Urinary bladder (tissue), 4 donors: Measurements from ENCODE around the gene HPRT1. TPM values are rescaled to one million over a fixed set of nuclear protein-coding genes. Genes with fewer than 3 reads are reported as not detected.

Experiments
- DNase-seq: peaks from one replicate; pipeline ENCODE4 v3.0.0-alpha.2; 2015; ENCODE audit errors: extremely low spot score
- H3K27ac ChIP-seq: one replicate; pipeline ENCODE4 v1.5.1; 2013; ENCODE audit warnings: low read depth, mild to moderate bottlenecking, moderate library complexity
- H3K36me3 ChIP-seq: one replicate; pipeline ENCODE4 v1.6.1; 2013; ENCODE audit warnings: mild to moderate bottlenecking, moderate library complexity; ENCODE audit not compliant: insufficient read depth
- H3K4me1 ChIP-seq: one replicate; pipeline ENCODE4 v1.6.1; 2013; ENCODE audit warnings: mild to moderate bottlenecking, moderate library complexity; ENCODE audit not compliant: insufficient read depth
- H3K4me3 ChIP-seq: one replicate; pipeline ENCODE4 v1.5.1; 2013; ENCODE audit warnings: low read depth, low read length
- WGBS: extraction: QIAGEN DNeasy Blood & Tissue Kit; methylation state at CpG from one replicate; pipeline ENCODE4 v1.1.7; 2013; 5-methylcytosine and 5-hydroxymethylcytosine counted together
- polyA plus RNA-seq: library from polyadenylated mRNA; stranded (reverse); fragments of 200-250 nt; gene quantifications from one replicate; pipeline ENCODE4 v1.2.3, GENCODE V29; 2013
- total RNA-seq: library from RNA; depleted of rRNA; stranded (reverse); fragments of >200 nt; gene quantifications from one replicate; pipeline ENCODE4 v1.2.3, GENCODE V29; 2014
- donor health status: healthy with polysubstance abuse.
- donor health status: healthy.

The HPRT1 gene
- total and polyA plus RNA-seq, 2 donors, result 19.4 to 21.9 TPM

- 56% methylated on average over 2 of the region's 2 CpGs for WGBS
- no peaks in the 10 kb centered on the region for H3K36me3 ChIP-seq
- no peak overlapping the region for H3K4me3 ChIP-seq
- DNase-seq, result no peak
- H3K4me1 ChIP-seq, result no peaks in the 10 kb centered on the region
- H3K27ac ChIP-seq, result no peak overlapping the region
Measured at GRCh38 chrX:134501941-134502340, 42.0 kb downstream of the HPRT1 start.

- Histone ChIP-seq H3K36me3 (no peaks in the 10 kb centered on the region), H3K4me1 (no peaks in the 10 kb centered on the region), H3K4me3 (no peak overlapping the region), H3K27ac (no peak overlapping the region)
- no peak for DNase-seq
Measured at GRCh38 chrX:134502686-134503085, 42.7 kb downstream of the HPRT1 start.

GRCh38 chrX:134512566-134512965 lies 52.6 kb downstream of the HPRT1 start:
- Histone ChIP-seq H3K36me3 (no peaks in the 10 kb centered on the region), H3K27ac (no peak overlapping the region), H3K4me1 (no peaks in the 10 kb centered on the region), H3K4me3 (no peak overlapping the region)
- DNase-seq, result no peak
- 73% methylated on average over 9 of the region's 9 CpGs for WGBS

DNA sequence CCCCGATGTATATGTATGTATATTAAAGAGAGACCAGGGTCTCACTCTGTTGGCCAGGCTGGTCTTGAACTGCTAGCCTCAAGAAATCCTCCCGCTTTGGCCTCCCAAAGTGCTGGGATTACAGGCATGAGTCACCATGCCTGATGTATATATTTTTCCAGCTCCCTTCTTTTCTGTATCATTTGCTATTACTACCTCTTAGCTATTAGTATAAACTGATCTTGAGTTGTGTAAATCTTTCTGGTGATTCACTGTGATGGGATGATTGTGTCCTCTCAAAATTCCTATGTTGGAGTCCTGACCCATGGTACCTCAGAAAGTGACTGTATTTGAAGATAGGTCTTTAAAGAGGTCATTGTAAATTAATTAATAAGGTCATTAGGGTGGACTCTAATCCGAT lies 53.1 kb downstream of the HPRT1 start:
- H3K36me3 ChIP-seq, result no peaks in the 10 kb centered on the region
- H3K27ac ChIP-seq, result no peak overlapping the region
- 94% methylated on average over 3 of the region's 3 CpGs for WGBS
- H3K4me1 ChIP-seq, result no peaks in the 10 kb centered on the region
- no peak for DNase-seq
- H3K4me3 ChIP-seq, result no peak overlapping the region

DNA sequence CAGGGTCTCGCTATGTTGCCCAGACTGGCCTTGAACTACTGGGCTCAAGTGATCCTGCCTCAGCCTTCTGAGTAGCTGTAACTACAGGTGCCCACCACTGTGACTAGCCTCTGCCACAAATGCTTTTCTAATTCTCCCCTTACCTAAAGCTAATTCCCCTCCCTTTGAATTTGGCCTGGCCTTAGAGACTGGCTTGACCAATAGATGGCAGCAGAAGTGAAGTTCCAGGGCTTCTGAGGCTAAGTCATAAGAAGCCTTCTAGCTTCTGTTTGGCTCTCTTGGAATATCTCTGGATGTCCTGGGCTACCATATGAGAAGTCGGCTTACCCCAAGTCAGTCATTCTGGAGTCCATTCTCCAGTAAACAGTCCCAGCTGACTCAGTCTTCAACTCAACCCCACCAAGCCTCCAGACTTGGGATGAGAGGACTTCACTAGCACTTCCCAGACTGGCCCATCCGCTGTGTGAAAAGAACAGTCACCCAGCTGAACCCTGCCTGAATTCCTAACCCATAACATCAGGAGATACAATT lies 61.0 kb downstream of the HPRT1 start:
- Histone ChIP-seq H3K4me3 (no peak overlapping the region), H3K4me1 (no peaks in the 10 kb centered on the region), H3K27ac (no peak overlapping the region), H3K36me3 (no peaks in the 10 kb centered on the region)
- 81% methylated on average over 3 of the region's 3 CpGs for WGBS
- DNase-seq, result no peak

DNA sequence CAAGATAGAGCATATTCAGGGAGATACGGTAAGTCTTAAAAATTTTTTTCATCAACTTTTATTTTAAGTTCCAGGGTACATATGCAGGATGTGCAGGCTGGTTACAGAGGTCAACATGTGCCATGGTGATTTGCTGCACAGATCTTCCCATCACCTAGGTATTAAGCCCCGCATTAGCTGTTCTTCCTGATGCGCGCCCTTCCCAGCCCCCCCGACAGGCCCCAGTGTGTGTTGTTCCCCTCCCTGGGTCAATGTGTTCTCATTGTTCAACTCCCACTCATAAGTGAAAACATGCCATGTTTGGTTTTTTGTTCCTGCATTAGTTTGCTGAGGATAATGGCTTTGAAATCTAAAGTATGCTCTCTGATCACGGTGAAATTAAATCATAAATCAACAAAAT lies 64.2 kb downstream of the HPRT1 start:
- 89% methylated on average over 6 of the region's 6 CpGs for WGBS
- no peak for DNase-seq
- no peak overlapping the region for H3K27ac ChIP-seq
- H3K36me3 ChIP-seq, result no peaks in the 10 kb centered on the region
- H3K4me1 ChIP-seq, result no peaks in the 10 kb centered on the region
- H3K4me3 ChIP-seq, result no peak overlapping the region

DNA sequence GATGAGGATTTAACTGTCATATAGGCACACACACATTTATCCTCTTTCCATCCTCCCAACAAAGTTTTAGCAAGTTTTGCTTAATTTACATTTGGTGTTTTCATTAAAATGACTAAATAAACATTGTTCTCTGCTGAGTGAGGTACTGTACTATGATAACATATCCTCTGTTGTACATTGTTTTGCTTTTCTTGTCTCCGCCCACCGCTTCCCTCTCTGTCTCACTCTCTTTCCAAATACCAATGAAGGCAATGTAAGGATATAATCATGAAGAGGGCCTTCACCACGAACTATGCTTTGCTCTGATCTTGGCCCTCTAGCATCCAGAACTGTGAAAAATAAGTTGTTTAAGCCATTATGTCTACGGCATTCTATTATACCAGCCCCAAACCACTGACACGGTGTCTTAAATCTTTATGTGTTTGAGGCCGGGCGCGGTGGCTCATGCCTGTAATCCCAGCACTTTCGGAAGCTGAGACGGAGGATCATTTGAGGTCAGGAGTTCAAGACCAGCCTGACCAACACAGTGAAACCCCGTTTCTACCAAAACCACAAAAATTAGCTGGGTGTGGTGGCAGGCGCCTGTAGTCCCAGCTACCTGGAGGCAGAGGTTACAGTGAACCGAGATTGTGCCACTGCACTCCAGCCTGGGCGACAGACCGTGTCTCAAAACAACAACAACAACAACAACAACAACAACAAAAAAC lies 65.3 kb downstream of the HPRT1 start:
- no peak overlapping the region for H3K4me3 ChIP-seq
- H3K27ac ChIP-seq, result no peak overlapping the region
- H3K4me1 ChIP-seq, result no peaks in the 10 kb centered on the region
- 83% methylated on average over 15 of the region's 15 CpGs for WGBS
- no peaks in the 10 kb centered on the region for H3K36me3 ChIP-seq
- DNase-seq, result no peak

- DNase-seq, result no peak
- Histone ChIP-seq H3K36me3 (no peaks in the 10 kb centered on the region), H3K4me3 (no peak overlapping the region), H3K4me1 (no peaks in the 10 kb centered on the region), H3K27ac (no peak overlapping the region)
- WGBS, result 96% methylated on average over 5 of the region's 5 CpGs
Measured at GRCh38 chrX:134526399-134526798, 66.4 kb downstream of the HPRT1 start.

DNA sequence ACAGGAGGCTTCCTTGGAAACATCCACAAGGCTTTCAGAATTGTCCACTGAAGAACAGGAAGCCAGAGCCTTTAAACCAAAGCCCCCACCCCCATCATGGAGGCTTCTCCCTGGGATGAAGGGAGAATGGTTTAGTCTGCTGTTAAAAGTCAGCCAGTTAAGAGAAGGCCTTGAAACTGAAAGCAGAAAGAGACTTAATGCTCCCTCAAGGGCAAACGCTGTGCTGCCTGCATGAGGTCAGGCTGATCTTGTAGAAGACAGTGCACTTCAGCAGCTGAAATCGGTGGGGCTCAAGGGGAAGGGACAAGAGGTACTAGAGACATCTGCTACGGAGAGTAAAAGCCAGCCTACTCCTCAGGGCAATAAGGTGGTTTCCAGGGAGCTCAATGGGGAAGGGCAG lies 69.0 kb downstream of the HPRT1 start:
- 43% methylated on average over 3 of the region's 3 CpGs for WGBS
- no peak overlapping the region for H3K4me3 ChIP-seq
- H3K27ac ChIP-seq, result no peak overlapping the region
- H3K36me3 ChIP-seq, result no peaks in the 10 kb centered on the region
- no peaks in the 10 kb centered on the region for H3K4me1 ChIP-seq
- no peak for DNase-seq

GRCh38 chrX:134529481-134529880 lies 69.5 kb downstream of the HPRT1 start:
- Histone ChIP-seq H3K4me3 (no peak overlapping the region), H3K27ac (no peak overlapping the region), H3K36me3 (no peaks in the 10 kb centered on the region), H3K4me1 (no peaks in the 10 kb centered on the region)
- WGBS, result 92% methylated on average over 6 of the region's 6 CpGs
- no peak for DNase-seq

GRCh38 chrX:134530845-134531244 lies 70.9 kb downstream of the HPRT1 start:
- WGBS, result 90% methylated on average over 7 of the region's 7 CpGs
- H3K4me1 ChIP-seq, result no peaks in the 10 kb centered on the region
- no peak for DNase-seq
- no peak overlapping the region for H3K27ac ChIP-seq
- H3K4me3 ChIP-seq, result no peak overlapping the region
- no peaks in the 10 kb centered on the region for H3K36me3 ChIP-seq

DNA sequence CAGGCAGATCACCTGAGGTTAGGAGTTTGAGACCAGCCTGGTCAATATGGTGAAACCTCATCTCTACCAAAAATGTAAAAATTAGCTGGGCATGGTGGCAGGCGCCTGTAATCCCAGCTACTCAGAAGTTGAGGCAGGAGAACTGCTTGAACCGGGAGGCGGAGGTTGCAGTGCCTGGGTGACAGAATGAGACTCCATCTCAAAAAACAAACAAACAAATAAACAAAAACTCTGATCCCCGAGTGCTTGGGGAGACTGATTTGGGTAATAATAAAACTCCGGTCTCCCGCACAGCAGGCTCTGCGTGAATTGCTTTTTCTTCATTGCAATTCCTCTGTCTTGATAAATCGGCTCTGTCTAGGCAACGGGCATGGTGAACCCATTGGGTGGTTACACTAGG lies 73.4 kb downstream of the HPRT1 start:
- WGBS, result 82% methylated on average over 9 of the region's 9 CpGs
- DNase-seq, result no peak

DNA sequence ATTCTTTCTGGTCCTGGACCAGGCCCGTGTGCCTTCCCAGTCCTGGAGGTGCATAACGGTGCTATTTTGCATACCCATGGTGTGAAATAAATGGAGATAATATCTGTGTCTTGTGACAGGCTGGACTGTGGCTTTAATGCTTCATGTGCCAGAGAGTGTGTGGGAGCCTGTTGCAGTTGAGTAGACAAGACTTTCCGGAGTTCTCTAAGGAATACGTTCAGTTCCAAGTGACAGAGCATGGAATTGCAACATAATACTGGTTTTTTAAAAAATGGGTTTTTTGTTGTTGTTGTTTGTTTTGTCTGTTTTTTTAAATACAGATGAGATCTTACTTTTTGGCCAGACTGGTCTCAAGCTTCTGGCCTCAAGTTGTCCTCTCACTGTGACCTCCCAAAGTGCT lies 74.0 kb downstream of the HPRT1 start:
- H3K27ac ChIP-seq, result no peak overlapping the region
- no peak overlapping the region for H3K4me3 ChIP-seq
- H3K36me3 ChIP-seq, result no peaks in the 10 kb centered on the region
- WGBS, result 71% methylated on average over 4 of the region's 4 CpGs
- no peaks in the 10 kb centered on the region for H3K4me1 ChIP-seq
- no peak for DNase-seq

More for the DNA sequence above, 73.4 kb downstream of the HPRT1 start:
- Histone ChIP-seq H3K4me3 (no peak overlapping the region), H3K27ac (no peak overlapping the region), H3K4me1 (no peaks in the 10 kb centered on the region), H3K36me3 (no peaks in the 10 kb centered on the region)

DNA sequence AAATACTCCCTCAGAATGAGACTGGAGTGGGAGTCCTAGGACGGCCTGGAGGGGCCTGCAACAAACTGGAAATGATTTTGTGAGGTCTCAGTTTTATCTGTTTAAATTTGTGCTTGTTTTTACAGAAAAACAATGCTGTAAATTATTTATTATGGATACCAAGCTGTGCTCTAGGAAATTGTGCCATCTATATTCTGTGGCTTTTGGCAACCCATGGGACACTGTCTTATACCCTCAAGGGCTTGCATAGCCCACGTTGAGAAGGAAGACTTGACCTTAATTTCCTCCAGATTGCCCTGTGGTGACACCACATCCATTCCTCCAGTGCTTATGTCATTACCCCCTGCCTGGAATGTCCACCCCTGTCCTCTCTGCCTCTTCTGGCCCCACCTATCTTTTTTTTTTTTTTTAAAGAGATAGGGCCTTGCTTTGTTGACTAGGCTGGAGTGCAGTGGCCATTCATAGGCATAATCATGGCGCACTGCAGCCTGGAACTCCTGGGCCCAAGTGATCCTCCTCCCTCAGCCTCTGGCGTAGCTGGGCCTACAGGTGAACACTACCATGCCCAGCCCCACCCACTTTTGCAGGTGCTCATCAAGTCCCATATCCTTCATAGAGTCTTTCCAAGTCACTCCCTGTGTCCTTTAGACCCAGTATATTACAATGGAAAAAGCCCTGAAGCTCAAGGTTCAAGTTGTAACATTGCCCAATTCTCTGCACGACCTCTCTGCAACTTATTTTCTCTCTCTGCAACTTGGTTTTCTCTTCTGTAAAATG lies 77.4 kb downstream of the HPRT1 start:
- Histone ChIP-seq H3K27ac (no peak overlapping the region), H3K36me3 (no peaks in the 10 kb centered on the region), H3K4me1 (no peaks in the 10 kb centered on the region), H3K4me3 (no peak overlapping the region)
- DNase-seq, result no peak
- 62% methylated on average over 5 of the region's 5 CpGs for WGBS
